ENCODE data around the gene EPSTI1.

GRCh38 chr13:42967660-42968059, 24.4 kb downstream of the EPSTI1 start:
- TF ChIP-seq, protein P1, sequence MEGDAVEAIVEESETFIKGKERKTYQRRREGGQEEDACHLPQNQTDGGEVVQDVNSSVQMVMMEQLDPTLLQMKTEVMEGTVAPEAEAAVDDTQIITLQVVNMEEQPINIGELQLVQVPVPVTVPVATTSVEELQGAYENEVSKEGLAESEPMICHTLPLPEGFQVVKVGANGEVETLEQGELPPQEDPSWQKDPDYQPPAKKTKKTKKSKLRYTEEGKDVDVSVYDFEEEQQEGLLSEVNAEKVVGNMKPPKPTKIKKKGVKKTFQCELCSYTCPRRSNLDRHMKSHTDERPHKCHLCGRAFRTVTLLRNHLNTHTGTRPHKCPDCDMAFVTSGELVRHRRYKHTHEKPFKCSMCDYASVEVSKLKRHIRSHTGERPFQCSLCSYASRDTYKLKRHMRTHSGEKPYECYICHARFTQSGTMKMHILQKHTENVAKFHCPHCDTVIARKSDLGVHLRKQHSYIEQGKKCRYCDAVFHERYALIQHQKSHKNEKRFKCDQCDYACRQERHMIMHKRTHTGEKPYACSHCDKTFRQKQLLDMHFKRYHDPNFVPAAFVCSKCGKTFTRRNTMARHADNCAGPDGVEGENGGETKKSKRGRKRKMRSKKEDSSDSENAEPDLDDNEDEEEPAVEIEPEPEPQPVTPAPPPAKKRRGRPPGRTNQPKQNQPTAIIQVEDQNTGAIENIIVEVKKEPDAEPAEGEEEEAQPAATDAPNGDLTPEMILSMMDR (IDR thresholded peaks at IDR 0.05) = no peak
- TF ChIP-seq, protein P2, sequence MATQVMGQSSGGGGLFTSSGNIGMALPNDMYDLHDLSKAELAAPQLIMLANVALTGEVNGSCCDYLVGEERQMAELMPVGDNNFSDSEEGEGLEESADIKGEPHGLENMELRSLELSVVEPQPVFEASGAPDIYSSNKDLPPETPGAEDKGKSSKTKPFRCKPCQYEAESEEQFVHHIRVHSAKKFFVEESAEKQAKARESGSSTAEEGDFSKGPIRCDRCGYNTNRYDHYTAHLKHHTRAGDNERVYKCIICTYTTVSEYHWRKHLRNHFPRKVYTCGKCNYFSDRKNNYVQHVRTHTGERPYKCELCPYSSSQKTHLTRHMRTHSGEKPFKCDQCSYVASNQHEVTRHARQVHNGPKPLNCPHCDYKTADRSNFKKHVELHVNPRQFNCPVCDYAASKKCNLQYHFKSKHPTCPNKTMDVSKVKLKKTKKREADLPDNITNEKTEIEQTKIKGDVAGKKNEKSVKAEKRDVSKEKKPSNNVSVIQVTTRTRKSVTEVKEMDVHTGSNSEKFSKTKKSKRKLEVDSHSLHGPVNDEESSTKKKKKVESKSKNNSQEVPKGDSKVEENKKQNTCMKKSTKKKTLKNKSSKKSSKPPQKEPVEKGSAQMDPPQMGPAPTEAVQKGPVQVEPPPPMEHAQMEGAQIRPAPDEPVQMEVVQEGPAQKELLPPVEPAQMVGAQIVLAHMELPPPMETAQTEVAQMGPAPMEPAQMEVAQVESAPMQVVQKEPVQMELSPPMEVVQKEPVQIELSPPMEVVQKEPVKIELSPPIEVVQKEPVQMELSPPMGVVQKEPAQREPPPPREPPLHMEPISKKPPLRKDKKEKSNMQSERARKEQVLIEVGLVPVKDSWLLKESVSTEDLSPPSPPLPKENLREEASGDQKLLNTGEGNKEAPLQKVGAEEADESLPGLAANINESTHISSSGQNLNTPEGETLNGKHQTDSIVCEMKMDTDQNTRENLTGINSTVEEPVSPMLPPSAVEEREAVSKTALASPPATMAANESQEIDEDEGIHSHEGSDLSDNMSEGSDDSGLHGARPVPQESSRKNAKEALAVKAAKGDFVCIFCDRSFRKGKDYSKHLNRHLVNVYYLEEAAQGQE (IDR thresholded peaks at IDR 0.05; ENCODE audit: insufficient read depth in 1 of 2, low read depth in 2 of 2, low read length in 1 of 2) = no peak
- TF ChIP-seq TCF7L2 (IDR thresholded peaks at IDR 0.05; ENCODE audit: low read depth, low read length) (no peak), POLR2AphosphoS5 (IDR thresholded peaks at IDR 0.05; ENCODE audit: low read depth, low read length) (no peak), SIN3A (IDR thresholded peaks at IDR 0.05; ENCODE audit: borderline replicate concordance, insufficient read depth, low read depth, low read length) (no peak)
